ENCODE measurements around the gene GIN1.

- no peak for TF ChIP-seq POLR2AphosphoS5 (IDR thresholded peaks at IDR 0.05; ENCODE audit: low read depth, low read length)
- TF ChIP-seq POLR2A (IDR thresholded peaks at IDR 0.05; ENCODE audit: low read depth, low read length): no peak
Observed at GRCh38 chr5:103041071-103041676, 78.8 kb downstream of the GIN1 start.
